Osteoblast (primary cell): ENCODE measurements around the gene C5orf47. TPM values are rescaled to one million over a fixed set of nuclear protein-coding genes. Genes with fewer than 3 reads are reported as not detected.

ENCODE experiments used
- DNase-seq: peaks from one replicate; pipeline ENCODE4 v3.0.0; 2011; ENCODE audit warnings: low spot score, mixed read lengths; ENCODE audit not compliant: insufficient read length; ENCODE audit errors: missing footprints
- H2AFZ ChIP-seq: 2 replicates; pipeline ENCODE4 v1.6.0; 2011; ENCODE audit warnings: mild to moderate bottlenecking, low read length
- H3K27ac ChIP-seq: 2 replicates; pipeline ENCODE4 v1.5.1; 2011; ENCODE audit warnings: mild to moderate bottlenecking, low read depth, low read length, moderate library complexity
- H3K27me3 ChIP-seq: 2 replicates; pipeline ENCODE4 v1.6.0; 2012; ENCODE audit warnings: mild to moderate bottlenecking, control low read depth, inconsistent platforms, low read length, moderate library complexity; ENCODE audit not compliant: insufficient read depth
- H3K36me3 ChIP-seq: 2 replicates; pipeline ENCODE4 v1.5.1; 2011; ENCODE audit warnings: mild to moderate bottlenecking, low read length, control low read depth, moderate library complexity; ENCODE audit not compliant: insufficient read depth
- H3K4me1 ChIP-seq: 2 replicates; pipeline ENCODE4 v1.5.1; 2011; ENCODE audit warnings: mild to moderate bottlenecking, low read length, control low read depth, moderate library complexity; ENCODE audit not compliant: insufficient read depth
- H3K4me2 ChIP-seq: 2 replicates; pipeline ENCODE4 v1.6.0; 2011; ENCODE audit warnings: mild to moderate bottlenecking, low read length; ENCODE audit not compliant: insufficient read depth
- H3K4me3 ChIP-seq: fragments of 200-600 bp; sonication (generic); 3 replicates; pipeline ENCODE4 v1.5.1; 2012; ENCODE audit warnings: mild to moderate bottlenecking, low read length, inconsistent platforms; ENCODE audit not compliant: insufficient read depth
- H3K79me2 ChIP-seq: 2 replicates; pipeline ENCODE4 v1.6.0; 2012; ENCODE audit warnings: mild to moderate bottlenecking, low read length, control low read depth, inconsistent platforms; ENCODE audit not compliant: insufficient read depth
- H3K9me3 ChIP-seq: 2 replicates; pipeline ENCODE4 v1.5.1; 2011; ENCODE audit warnings: low read depth, low read length, control low read depth
- H4K20me1 ChIP-seq: 2 replicates; pipeline ENCODE4 v1.6.0; 2012; ENCODE audit warnings: mild to moderate bottlenecking, low read length, control low read depth; ENCODE audit not compliant: insufficient read depth
- total RNA-seq: library from RNA; depleted of rRNA; stranded (reverse); fragments of >200 nt; gene quantifications from 2 replicates; pipeline ENCODE4 v1.2.3, GENCODE V29; 2012
- TF ChIP-seq, protein P1 (sequence below): IDR thresholded peaks from 2 replicates; pipeline ENCODE4 v1.5.1; 2011; ENCODE audit warnings: mild to moderate bottlenecking, low read depth, low read length, moderate library complexity; ENCODE audit errors: extremely low read depth

The C5orf47 gene
- total RNA-seq, 1 donor = not detected

DNA sequence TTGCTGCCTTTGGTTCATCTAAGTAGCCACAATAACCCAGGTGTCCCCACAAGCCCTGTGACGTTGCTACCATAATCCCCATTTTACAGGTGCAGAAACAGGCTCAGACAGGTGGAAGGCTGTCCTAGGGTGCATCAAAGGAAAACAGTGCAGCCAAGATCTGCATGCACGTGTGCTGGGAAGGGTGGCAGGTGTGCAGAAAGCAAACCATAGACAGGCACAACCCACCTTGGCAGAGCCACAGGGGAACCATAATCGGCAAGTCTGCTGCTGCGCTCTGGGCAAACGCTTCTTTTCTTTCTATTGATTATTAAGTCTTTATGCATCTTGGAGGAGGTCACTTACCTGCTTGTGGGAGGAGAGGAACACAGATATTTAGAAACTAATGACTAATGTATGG is 63.7 kb downstream of the C5orf47 start:
- no peaks in the 10 kb centered on the region for H3K79me2 ChIP-seq
- no peak overlapping the region for H2AFZ ChIP-seq
- H3K4me1 ChIP-seq = no peaks in the 10 kb centered on the region
- TF ChIP-seq, protein P1, sequence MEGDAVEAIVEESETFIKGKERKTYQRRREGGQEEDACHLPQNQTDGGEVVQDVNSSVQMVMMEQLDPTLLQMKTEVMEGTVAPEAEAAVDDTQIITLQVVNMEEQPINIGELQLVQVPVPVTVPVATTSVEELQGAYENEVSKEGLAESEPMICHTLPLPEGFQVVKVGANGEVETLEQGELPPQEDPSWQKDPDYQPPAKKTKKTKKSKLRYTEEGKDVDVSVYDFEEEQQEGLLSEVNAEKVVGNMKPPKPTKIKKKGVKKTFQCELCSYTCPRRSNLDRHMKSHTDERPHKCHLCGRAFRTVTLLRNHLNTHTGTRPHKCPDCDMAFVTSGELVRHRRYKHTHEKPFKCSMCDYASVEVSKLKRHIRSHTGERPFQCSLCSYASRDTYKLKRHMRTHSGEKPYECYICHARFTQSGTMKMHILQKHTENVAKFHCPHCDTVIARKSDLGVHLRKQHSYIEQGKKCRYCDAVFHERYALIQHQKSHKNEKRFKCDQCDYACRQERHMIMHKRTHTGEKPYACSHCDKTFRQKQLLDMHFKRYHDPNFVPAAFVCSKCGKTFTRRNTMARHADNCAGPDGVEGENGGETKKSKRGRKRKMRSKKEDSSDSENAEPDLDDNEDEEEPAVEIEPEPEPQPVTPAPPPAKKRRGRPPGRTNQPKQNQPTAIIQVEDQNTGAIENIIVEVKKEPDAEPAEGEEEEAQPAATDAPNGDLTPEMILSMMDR = no peak
- H3K27ac ChIP-seq = no peak overlapping the region
- DNase-seq = no peak
- no peaks in the 10 kb centered on the region for H3K27me3 ChIP-seq
- H3K36me3 ChIP-seq = no peaks in the 10 kb centered on the region
- H3K9me3 ChIP-seq = no peaks in the 10 kb centered on the region
- no peak overlapping the region for H3K4me3 ChIP-seq
- no peak overlapping the region for H3K4me2 ChIP-seq
- no peaks in the 10 kb centered on the region for H4K20me1 ChIP-seq

DNA sequence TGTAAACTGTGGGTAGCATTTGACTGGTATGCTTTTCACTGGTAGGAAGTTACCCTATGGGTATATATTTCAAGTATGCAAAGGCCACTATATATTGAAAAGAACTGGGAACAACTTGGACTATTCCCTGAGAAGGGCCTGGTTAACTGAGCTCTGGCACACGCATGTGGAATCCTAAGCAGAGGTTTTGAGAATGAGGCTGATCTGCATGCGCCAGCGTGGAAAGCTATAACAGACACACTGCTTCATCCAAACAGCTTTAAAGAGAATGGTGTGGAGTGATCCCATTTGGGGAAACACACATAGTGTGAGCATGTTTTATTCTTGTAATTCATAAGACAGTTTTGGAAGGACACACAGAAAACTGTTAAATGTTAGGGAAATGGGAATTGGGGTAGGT is 64.9 kb downstream of the C5orf47 start:
- Histone ChIP-seq H3K4me1 (no peaks in the 10 kb centered on the region), H3K9me3 (no peaks in the 10 kb centered on the region), H3K36me3 (no peaks in the 10 kb centered on the region), H2AFZ (no peak overlapping the region), H3K4me3 (no peak overlapping the region), H3K4me2 (no peak overlapping the region), H3K79me2 (no peaks in the 10 kb centered on the region), H4K20me1 (no peaks in the 10 kb centered on the region), H3K27ac (no peak overlapping the region), H3K27me3 (no peaks in the 10 kb centered on the region)
- no peak for DNase-seq
- TF ChIP-seq, protein P1 = no peak

Other genes with a start within 250 kb of the C5orf47 start
- 36.2 and 41.6 TPM in 2 replicates for gene CPEB4, start 100.8 kb upstream of the C5orf47 start, total RNA-seq
- gene NSG2, start 56.5 kb downstream of the C5orf47 start, total RNA-seq = not detected in 2 replicates